Measurements from ENCODE around the gene FAM25G.
"Not testable (repeated sequence)": the region's sequence is repeated elsewhere in the genome, so short reads cannot be mapped to it uniquely, and the experiment has no call there.

- TF ChIP-seq CTCF, POLR2AphosphoS5 (IDR thresholded peaks at IDR 0.05): not testable (repeated sequence)
Measured at GRCh38 chr10:47536430-47536829, 44.9 kb upstream of the FAM25G start.
